ENCODE data around the gene AURKAIP1. TPM values are rescaled to one million over a fixed set of nuclear protein-coding genes. Genes with fewer than 3 reads are reported as not detected.

The AURKAIP1 gene
- polyA plus RNA-seq, 1 donor (not counting 4 experiments of a cell fraction or from before 2014, with no cell fraction given) = 86.9 TPM

DNA sequence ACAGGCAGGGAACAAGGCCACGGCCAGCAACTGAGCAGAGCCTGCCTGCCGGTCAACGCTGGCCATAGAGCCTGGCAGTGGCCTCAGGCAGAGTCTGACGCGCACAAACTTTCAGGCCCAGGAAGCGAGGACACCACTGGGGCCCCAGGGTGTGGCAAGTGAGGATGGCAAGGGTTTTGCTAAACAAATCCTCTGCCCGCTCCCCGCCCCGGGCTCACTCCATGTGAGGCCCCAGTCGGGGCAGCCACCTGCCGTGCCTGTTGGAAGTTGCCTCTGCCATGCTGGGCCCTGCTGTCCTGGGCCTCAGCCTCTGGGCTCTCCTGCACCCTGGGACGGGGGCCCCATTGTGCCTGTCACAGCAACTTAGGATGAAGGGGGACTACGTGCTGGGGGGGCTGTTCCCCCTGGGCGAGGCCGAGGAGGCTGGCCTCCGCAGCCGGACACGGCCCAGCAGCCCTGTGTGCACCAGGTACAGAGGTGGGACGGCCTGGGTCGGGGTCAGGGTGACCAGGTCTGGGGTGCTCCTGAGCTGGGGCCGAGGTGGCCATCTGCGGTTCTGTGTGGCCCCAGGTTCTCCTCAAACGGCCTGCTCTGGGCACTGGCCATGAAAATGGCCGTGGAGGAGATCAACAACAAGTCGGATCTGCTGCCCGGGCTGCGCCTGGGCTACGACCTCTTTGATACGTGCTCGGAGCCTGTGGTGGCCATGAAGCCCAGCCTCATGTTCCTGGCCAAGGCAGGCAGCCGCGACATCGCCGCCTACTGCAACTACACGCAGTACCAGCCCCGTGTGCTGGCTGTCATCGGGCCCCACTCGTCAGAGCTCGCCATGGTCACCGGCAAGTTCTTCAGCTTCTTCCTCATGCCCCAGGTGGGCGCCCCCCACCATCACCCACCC, 43.7 kb downstream of the AURKAIP1 start, which contains the start of gene TAS1R3:
Gene TAS1R3 (plus strand): TSS at position 213 of the 898 bp plus-strand sequence. CDS start 66 bp downstream, at position 279.
- FAIRE-seq = no peak
- peaks cover 32% of the 10 kb centered on the region for H3K4me1 ChIP-seq (ENCODE audit: control insufficient read depth, extremely low read depth, insufficient read depth, low read length)
- H3K4me2 ChIP-seq (ENCODE audit: control insufficient read depth, extremely low read depth, insufficient read depth, low read depth, low read length) = peak within 1 kb of the TSS; percentile 32
- H3K27ac ChIP-seq (ENCODE audit: control insufficient read depth, insufficient read depth, low read length) = no peak within 1 kb of the TSS
- H3K9me3 ChIP-seq (ENCODE audit: control insufficient read depth, low read depth, low read length) = peaks cover 4% of the 10 kb centered on the region
- peaks cover 13% of the 10 kb centered on the region for H3K79me2 ChIP-seq (ENCODE audit: control insufficient read depth, insufficient read depth, low read length)
- H2AFZ ChIP-seq (ENCODE audit: control insufficient read depth, low read length) = no peak within 1 kb of the TSS
- dilution Hi-C loops (cut with MboI; ENCODE audit: extremely low pct_ligation_motif_present, low sequenced_read_pairs) = no loop called here
- peaks cover 6 to 12% of the 10 kb centered on the region in 2 experiments for H3K36me3 ChIP-seq (ENCODE audit: control insufficient read depth in 2 of 2, extremely low read depth in 1 of 2, insufficient read depth in 2 of 2, low read length in 2 of 2)
- no peak for DNase-seq (ENCODE audit: low read depth, low spot score)
- no peak within 1 kb of the TSS for H3K4me3 ChIP-seq (ENCODE audit: control insufficient read depth in 2 of 3, extremely low read depth in 1 of 3, insufficient read depth in 2 of 3, low read depth in 1 of 3, low read length in 3 of 3)
- no peak within 1 kb of the TSS for H3K9ac ChIP-seq (ENCODE audit: control insufficient read depth, extremely low read depth, insufficient read depth, low read length)
- no peak for TF ChIP-seq EZH2 (IDR thresholded peaks at IDR 0.05; ENCODE audit: low read length)
- TF ChIP-seq, protein P1, sequence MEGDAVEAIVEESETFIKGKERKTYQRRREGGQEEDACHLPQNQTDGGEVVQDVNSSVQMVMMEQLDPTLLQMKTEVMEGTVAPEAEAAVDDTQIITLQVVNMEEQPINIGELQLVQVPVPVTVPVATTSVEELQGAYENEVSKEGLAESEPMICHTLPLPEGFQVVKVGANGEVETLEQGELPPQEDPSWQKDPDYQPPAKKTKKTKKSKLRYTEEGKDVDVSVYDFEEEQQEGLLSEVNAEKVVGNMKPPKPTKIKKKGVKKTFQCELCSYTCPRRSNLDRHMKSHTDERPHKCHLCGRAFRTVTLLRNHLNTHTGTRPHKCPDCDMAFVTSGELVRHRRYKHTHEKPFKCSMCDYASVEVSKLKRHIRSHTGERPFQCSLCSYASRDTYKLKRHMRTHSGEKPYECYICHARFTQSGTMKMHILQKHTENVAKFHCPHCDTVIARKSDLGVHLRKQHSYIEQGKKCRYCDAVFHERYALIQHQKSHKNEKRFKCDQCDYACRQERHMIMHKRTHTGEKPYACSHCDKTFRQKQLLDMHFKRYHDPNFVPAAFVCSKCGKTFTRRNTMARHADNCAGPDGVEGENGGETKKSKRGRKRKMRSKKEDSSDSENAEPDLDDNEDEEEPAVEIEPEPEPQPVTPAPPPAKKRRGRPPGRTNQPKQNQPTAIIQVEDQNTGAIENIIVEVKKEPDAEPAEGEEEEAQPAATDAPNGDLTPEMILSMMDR (optimal IDR thresholded peaks at IDR 0.05 in 1 of 3, IDR thresholded peaks at IDR 0.05 in 1 of 3, conservative IDR thresholded peaks at IDR 0.05 in 1 of 3; ENCODE audit: extremely low read depth in 1 of 3, insufficient read depth in 2 of 3, low read length in 3 of 3) = no peak
- H3K27me3 ChIP-seq (ENCODE audit: control insufficient read depth, extremely low read depth, insufficient read depth, low read length) = peaks cover 11% of the 10 kb centered on the region
- peaks cover 25% of the 10 kb centered on the region for H4K20me1 ChIP-seq (ENCODE audit: control insufficient read depth, extremely low read depth, insufficient read depth, low read length)
- H3K9me1 ChIP-seq (ENCODE audit: control insufficient read depth, extremely low read depth, insufficient read depth, low read length) = no peaks in the 10 kb centered on the region

DNA sequence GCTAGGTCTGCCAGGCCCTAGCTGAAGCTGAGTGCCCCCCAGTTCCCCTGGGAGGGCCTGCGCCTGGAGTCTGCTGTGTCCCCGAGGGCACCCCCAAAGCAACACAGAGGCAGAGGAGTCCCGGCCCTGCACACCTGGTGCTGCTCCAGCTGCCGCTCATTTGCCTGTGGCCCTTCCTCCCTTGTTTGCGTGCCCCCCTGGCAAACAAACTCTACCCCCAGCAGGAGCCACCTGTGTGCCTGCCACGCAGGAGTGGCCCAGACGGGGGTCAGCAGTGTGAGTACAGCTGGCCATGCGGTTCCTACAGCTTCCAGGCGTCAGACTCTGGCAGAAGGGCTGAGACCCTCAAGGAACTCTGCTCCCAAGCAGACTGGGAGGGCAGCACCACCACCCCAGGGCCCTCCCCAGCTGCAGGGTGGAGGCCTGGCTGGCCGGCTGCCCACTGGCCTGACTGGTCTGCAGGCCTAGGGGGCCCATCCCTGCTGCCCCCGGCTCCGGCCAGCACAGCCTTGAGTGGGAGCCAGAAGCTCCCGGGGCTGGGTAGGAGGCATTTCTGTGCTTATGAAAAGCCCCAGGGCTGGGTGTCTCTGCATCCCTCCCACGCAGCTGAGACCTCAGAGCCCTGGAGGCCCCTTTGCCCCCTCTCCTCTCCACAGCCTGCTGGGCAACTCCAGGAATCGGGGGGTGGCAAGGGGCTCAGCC, 44.5 kb downstream of the AURKAIP1 start:
- Histone ChIP-seq H3K9me3 (ENCODE audit: control insufficient read depth, low read depth, low read length) (peaks cover 4% of the 10 kb centered on the region), H3K9ac (ENCODE audit: control insufficient read depth, extremely low read depth, insufficient read depth, low read length) (no peak overlapping the region), H3K36me3 (ENCODE audit: control insufficient read depth in 2 of 2, extremely low read depth in 1 of 2, insufficient read depth in 2 of 2, low read length in 2 of 2) (peaks cover 8 to 11% of the 10 kb centered on the region in 2 experiments), H3K4me2 (ENCODE audit: control insufficient read depth, extremely low read depth, insufficient read depth, low read depth, low read length) (no peak overlapping the region), H3K4me3 (ENCODE audit: control insufficient read depth in 2 of 3, extremely low read depth in 1 of 3, insufficient read depth in 2 of 3, low read depth in 1 of 3, low read length in 3 of 3) (no peak overlapping the region), H3K27me3 (ENCODE audit: control insufficient read depth, extremely low read depth, insufficient read depth, low read length) (peaks cover 11% of the 10 kb centered on the region), H2AFZ (ENCODE audit: control insufficient read depth, low read length) (no peak overlapping the region), H3K9me1 (ENCODE audit: control insufficient read depth, extremely low read depth, insufficient read depth, low read length) (no peaks in the 10 kb centered on the region), H3K4me1 (ENCODE audit: control insufficient read depth, extremely low read depth, insufficient read depth, low read length) (peaks cover 38% of the 10 kb centered on the region), H3K79me2 (ENCODE audit: control insufficient read depth, insufficient read depth, low read length) (peaks cover 20% of the 10 kb centered on the region), H4K20me1 (ENCODE audit: control insufficient read depth, extremely low read depth, insufficient read depth, low read length) (peaks cover 25% of the 10 kb centered on the region), H3K27ac (ENCODE audit: control insufficient read depth, insufficient read depth, low read length) (no peak overlapping the region)
- FAIRE-seq (no peak), DNase-seq (ENCODE audit: low read depth, low spot score) (no peak)
- dilution Hi-C loops (cut with MboI; ENCODE audit: extremely low pct_ligation_motif_present, low sequenced_read_pairs) = no loop called here
- TF ChIP-seq, protein P1 (optimal IDR thresholded peaks at IDR 0.05 in 1 of 3, IDR thresholded peaks at IDR 0.05 in 1 of 3, conservative IDR thresholded peaks at IDR 0.05 in 1 of 3; ENCODE audit: extremely low read depth in 1 of 3, insufficient read depth in 2 of 3, low read length in 3 of 3) = no peak
- TF ChIP-seq EZH2 (IDR thresholded peaks at IDR 0.05; ENCODE audit: low read length) = no peak

All from keratinocyte (primary cell).